NCI-H146 treated with DMSO at 0.1 percent for 48 hours (cell line): Measurements from ENCODE around the gene DCBLD1.
"Not testable (repeated sequence)": the region's sequence is repeated elsewhere in the genome, so short reads cannot be mapped to it uniquely, and the experiment has no call there.

Experiments
- DNase-seq: peaks from one replicate; lab custom pipeline; 2025; ENCODE audit not compliant: unreplicated experiment; lab: John Stamatoyannopoulos, UW

Gene DCBLD1

GRCh38 chr6:117497237-117497636 lies 14.8 kb downstream of the DCBLD1 start:
- no peak for DNase-seq

GRCh38 chr6:117498159-117498558 lies 15.7 kb downstream of the DCBLD1 start:
- DNase-seq, result no peak

- DNase-seq, result no peak
These were observed 19.2 kb downstream of the DCBLD1 start for GRCh38 chr6:117501722-117502121.

- DNase-seq, result no peak
These were observed 20.1 kb downstream of the DCBLD1 start for GRCh38 chr6:117502580-117502979.

- no peak for DNase-seq
These were observed 20.7 kb downstream of the DCBLD1 start for GRCh38 chr6:117503211-117503610.

GRCh38 chr6:117504478-117505144 lies 22.1 kb downstream of the DCBLD1 start:
- DNase-seq, result no peak

- no peak for DNase-seq
These were observed 22.8 kb downstream of the DCBLD1 start for GRCh38 chr6:117505311-117505710.

GRCh38 chr6:117506180-117506835 lies 23.8 kb downstream of the DCBLD1 start:
- no peak for DNase-seq

GRCh38 chr6:117506907-117507306 lies 24.4 kb downstream of the DCBLD1 start:
- DNase-seq, result no peak

- DNase-seq, result no peak
These were observed 26.0 kb downstream of the DCBLD1 start for GRCh38 chr6:117508450-117508971.

GRCh38 chr6:117509021-117509420 lies 26.5 kb downstream of the DCBLD1 start:
- no peak for DNase-seq

- DNase-seq, result no peak
These were observed 29.8 kb downstream of the DCBLD1 start for GRCh38 chr6:117512056-117512828.

- no peak for DNase-seq
These were observed 30.6 kb downstream of the DCBLD1 start for GRCh38 chr6:117512987-117513573.

- no peak for DNase-seq
These were observed 31.4 kb downstream of the DCBLD1 start for GRCh38 chr6:117513778-117514365.

GRCh38 chr6:117514655-117515054 lies 32.2 kb downstream of the DCBLD1 start:
- DNase-seq, result no peak

GRCh38 chr6:117515326-117515725 lies 32.9 kb downstream of the DCBLD1 start:
- no peak for DNase-seq

GRCh38 chr6:117517995-117518394 lies 35.5 kb downstream of the DCBLD1 start:
- not testable (repeated sequence) for DNase-seq

GRCh38 chr6:117518870-117519269 lies 36.4 kb downstream of the DCBLD1 start:
- DNase-seq, result no peak

GRCh38 chr6:117520603-117521395 lies 38.3 kb downstream of the DCBLD1 start:
- no peak for DNase-seq

GRCh38 chr6:117521791-117522502 lies 39.5 kb downstream of the DCBLD1 start:
- no peak for DNase-seq
